IPS DF 4.7 (cell line): ENCODE results near the gene MRPL27.

Source experiments
- DNase-seq: peaks from one replicate; pipeline ENCODE4 v3.0.0-alpha.2; 2013; ENCODE audit warnings: low spot score; ENCODE audit errors: extremely low read depth

The MRPL27 gene

DNA sequence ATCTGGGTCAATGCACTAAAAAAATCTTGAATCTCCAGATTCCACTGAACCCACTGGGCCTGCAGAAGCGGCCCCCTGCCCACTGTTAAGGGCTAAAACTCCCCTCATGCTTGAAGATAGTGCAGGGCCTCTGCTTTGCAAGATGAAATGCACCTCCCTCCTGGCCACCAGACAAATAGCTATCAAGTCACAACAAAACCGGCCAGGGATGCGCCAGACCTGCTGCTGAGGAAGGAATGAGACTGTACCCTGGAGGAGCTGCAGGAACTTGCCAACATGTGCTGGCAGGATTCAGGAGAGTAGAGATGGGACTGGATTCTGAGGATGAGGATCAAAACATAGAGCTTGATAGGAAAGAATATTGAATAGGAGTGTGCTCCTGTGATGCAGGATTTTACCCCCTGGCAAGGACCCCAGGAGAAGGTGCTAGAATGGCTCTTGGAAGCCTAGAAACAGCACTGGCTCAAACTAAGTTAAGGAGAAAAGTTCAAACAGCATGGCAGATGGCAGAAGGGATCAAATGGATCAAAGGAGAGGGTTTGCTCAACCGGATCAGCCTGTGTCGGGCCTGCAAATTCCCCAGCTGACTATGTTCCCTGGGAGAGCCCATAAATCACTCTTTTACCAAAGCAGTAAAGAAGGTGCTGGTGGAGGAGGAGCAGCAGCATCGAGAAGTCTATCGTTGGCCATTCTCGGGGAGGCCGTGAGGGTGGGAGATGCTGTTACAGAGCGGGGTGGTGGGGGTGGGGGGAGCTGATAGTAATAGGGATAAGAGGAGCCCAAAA lies 54.3 kb downstream of the MRPL27 start:
- DNase-seq = no peak
